GM19324 (cell line): ENCODE data around the gene MSL2.
"Not testable (repeated sequence)": the region's sequence is repeated elsewhere in the genome, so short reads cannot be mapped to it uniquely, and the experiment has no call there.

Source experiments
- ATAC-seq: cut with Tn5 transposase; IDR thresholded peaks from one replicate; pipeline ENCODE4 v1.9.1; 2021; ENCODE audit warnings: mild to moderate bottlenecking, moderate library complexity; ENCODE audit not compliant: unreplicated experiment, low FRiP score

The MSL2 gene

DNA sequence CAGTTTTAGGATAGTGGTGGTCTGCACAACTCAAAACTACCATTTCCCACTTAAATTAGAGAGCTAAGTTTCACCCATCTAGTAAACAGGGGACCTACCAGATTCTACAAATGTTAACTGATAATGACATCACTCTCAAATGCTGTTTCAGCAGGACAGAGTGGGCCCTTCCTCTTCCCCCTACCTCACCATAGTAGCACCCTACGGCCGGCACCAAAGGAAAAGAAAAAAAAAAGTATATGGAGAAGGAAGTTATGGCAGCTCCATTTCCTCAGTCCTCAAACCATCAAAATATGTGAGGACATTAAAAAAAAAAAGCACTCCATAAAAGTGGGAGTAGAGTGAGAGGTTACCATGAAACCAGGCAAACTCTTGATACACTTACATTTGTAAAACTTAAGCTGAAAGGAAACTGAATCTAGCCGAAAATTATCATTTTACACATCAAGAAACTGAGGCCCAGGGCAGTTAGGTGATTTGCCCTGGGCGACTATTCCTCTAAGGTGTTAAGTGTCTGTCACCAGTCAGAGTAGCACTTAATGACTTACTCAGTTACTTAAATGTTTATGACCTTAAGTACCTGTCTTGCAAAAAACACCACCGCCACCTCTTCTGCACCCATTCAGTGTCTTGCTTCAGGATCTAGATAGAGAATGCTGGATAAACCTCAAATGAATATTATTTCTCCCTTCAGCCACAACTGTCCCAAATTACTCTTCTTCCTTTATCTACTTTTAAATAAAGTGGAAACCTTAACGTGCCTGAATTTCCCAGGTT is 2.7 kb downstream of the MSL2 start:
- ATAC-seq = no peak

- ATAC-seq = no peak
Observed at GRCh38 chr3:136192831-136193230, 3.3 kb downstream of the MSL2 start.

DNA sequence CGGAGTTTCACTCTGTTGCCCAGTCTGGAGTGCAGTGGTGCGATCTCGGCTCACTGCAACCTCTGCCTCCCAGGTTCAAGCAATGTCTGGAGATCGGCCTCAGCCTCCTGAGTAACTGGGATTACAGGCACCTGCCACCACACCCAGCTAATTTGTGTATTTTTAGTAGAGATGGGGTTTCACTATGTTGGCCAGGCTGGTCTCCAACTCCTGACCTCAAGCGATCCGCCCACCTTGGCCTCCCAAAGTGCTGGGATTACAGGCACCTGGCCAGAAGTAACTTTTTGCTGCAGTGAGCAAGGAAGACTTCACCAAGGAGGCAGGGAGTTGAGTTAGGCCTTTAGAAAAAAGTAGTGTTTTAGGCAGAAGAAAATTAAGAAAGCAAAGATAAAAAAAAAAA is 3.9 kb downstream of the MSL2 start:
- ATAC-seq = not testable (repeated sequence)

- ATAC-seq = no peak
Observed at GRCh38 chr3:136189859-136190617, 6.1 kb downstream of the MSL2 start.

DNA sequence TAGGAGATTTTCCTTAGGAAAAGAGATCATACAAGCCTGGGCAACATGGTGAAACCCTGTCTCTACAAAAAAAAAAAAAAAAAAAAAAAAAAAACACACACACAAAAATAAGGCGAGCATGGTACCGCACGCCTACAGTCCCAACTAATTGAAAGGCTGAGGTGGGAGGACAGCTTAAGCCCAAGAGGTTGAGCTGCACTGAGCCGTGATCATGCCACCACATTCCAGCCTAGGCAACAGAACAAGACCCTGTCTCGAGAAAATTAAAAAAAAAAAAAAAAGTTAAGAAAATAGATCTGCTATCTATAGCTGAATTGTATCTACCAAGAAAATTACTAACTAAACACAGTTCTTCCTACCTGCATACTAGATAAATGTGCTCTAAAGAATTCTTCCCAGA is 7.1 kb downstream of the MSL2 start:
- ATAC-seq = no peak

GRCh38 chr3:136187868-136188267 is 8.3 kb downstream of the MSL2 start:
- no peak for ATAC-seq

DNA sequence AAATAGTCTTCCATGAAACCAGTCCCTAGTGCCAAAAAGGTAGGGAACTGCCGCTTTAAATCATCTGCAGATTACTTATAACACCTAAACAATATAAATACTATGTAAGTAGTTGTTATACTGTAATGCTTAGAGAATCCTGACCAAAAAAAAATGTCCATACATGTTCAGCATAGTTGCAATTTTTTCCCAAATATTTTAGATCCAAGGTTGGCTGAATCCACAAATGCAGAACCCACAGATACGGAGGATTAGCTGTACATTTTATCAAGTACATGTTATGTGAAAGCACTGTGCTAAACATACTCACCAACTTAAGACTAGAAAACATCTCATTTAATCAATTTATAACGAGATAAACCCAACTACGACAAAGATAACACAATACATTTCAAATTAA is 9.3 kb downstream of the MSL2 start:
- ATAC-seq = no peak

- ATAC-seq = no peak
Observed at GRCh38 chr3:136186344-136186743, 9.8 kb downstream of the MSL2 start.

DNA sequence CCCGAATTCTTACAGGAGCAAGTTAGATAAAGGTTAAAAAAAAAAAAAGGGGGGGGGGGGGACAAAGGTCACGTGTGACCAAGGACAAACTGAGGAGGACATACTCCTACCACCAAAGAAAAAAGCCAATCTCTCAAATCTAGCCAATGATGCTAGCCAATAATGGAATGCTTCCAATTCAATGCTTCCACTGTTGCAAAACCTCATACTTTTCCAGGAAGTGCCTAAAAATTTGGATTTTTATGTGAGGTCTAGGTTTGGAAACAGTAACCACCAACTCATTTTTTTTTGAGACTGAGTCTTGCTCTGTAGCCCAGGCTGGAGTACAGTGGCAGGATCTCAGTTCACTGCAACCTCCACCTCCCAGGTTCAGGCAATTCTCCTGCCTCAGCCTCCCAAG is 11.4 kb downstream of the MSL2 start:
- ATAC-seq = no peak

- no peak for ATAC-seq
Observed at GRCh38 chr3:136181741-136182140, 14.4 kb downstream of the MSL2 start.

DNA sequence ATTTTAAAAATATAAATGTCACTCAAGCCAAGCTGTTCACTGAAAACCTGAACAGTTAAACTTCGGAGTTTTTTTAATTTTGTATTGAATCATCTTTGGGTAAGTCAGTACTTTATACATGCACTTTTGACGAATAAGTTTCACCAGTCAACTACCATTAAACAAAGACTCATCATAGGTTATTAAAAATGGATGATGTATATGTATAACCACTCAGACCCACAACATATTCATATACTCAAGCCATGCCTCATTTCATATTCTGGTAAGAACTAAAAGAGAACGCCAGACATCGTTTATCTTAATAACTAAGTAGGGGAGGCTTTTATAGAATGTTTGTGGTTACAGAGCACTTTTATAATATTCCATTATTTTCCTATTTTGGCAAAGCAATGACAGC is 18.3 kb downstream of the MSL2 start:
- no peak for ATAC-seq

DNA sequence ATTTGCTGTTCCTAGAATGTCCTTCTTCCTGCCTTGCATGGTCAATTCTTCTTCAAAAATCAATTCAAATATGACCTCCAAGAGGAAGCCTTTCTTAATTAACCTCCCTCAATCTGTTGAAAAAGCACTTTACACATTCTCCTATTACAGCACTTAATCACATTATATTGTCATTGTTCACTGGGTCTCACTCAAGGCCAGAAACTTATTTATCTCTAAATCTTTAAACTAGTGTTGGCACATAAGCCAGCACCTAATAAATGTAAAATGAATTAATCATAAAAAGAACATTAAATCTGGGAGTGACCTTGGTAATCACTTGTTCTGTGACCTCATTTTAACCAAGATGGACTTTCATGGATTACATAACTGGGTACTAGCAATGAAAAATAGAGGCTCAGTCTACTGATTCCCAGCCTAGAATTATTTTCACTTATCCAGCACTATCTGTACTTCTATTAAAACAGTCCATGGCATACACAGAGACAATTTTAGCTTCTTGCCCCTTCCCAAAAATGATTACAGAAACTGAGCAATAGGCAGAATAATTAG is 22.1 kb downstream of the MSL2 start:
- no peak for ATAC-seq

- ATAC-seq = no peak
Observed at GRCh38 chr3:136171097-136171542, 25.0 kb downstream of the MSL2 start.

- ATAC-seq = not testable (repeated sequence)
Observed at GRCh38 chr3:136168236-136168635, 27.9 kb downstream of the MSL2 start.

DNA sequence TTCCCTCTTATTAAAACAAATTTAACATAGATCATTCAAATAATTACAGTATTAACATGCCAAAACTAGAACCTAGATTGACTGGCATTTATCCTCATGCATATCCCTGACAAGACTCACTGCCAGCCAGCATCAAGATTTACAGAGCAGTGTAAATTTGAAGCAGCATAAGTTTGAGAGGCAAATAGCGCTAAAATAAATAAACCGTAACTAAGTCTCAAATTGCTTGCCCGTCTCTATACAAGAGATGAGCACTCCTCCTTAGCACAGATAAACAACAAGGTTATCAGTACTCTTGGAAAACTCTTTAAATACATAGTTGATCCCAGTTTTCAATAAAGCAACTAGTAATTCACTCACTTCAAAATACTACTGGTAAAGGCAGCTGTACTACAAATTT is 29.6 kb downstream of the MSL2 start:
- ATAC-seq = no peak

GRCh38 chr3:136163607-136164006 is 32.5 kb downstream of the MSL2 start:
- ATAC-seq = not testable (repeated sequence)

GRCh38 chr3:136162322-136162721 is 33.8 kb downstream of the MSL2 start:
- no peak for ATAC-seq

DNA sequence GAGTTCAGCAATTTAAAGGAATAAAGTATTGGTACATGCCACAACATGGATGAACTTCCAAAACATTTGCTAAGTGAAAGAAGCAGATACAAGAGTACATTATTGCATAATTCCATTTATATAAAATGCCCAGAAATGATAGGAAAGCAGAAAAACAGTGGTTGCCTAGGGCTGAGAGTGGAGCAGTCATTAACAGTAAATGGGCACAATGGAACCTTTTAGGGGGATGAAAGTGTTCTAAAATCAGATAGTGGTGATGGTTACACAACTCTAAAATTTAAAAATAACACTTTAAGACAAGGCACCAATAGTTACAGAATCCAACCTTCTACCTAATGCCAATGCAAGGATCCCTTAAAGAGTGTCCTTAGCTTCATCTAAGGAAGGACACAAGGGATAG is 34.6 kb downstream of the MSL2 start:
- ATAC-seq = no peak

GRCh38 chr3:136152963-136153362 is 43.2 kb downstream of the MSL2 start:
- ATAC-seq = no peak

- ATAC-seq = no peak
Observed at GRCh38 chr3:136152176-136152843, 43.8 kb downstream of the MSL2 start.

GRCh38 chr3:136151219-136151618 is 44.9 kb downstream of the MSL2 start:
- ATAC-seq = no peak
